ENCODE results near the gene PCBP1.
"Not testable (repeated sequence)": the region's sequence is repeated elsewhere in the genome, so short reads cannot be mapped to it uniquely, and the experiment has no call there.

Gene PCBP1

DNA sequence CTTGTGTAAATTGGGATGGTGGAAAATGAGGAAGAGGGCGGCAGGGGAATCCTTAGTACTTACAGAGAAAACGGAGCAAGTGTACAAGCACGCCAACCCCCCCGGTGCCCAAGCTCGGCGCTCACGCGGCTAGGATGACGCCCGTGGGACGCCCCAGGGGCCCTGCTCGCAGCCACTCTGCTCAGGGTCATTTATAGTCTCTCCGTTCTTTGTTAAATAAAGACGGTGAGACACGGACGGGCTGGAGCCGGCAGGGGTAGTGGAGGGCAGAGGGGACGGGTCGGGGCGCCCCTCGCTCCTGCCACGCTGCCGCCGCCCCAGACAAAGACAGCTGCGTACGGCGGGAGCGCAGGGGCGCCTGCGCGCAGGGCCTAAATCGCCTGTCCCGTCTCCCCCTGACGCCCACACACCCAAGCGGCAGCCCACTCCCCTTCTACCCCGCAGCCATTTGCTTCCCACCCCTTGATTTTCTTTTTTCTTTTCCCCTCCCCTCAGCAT is 37.8 kb downstream of the PCBP1 start:
- DNase-seq (ENCODE audit: low spot score) = peak; percentile 77

GRCh38 chr2:70125498-70125898 is 38.2 kb downstream of the PCBP1 start:
- DNase-seq (ENCODE audit: low spot score) = no peak

DNA sequence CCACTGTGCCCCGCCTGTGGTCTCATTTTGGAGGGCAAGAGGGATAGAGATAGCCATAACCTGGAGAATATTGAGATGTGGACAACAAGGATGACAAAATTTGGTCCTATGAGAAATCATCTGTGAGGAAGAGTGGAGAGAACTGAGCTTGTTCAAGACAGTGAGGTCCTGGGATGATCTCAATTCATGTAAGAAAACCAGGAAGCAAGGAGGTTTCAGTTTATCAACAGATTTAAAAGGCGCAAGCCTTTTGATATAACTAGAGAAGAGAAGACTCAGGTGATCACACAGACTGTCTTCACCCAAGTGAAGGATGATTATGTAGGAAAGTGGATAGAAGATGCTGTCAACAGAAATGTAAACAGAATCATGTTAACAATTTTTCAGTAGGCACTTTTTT is 39.1 kb downstream of the PCBP1 start:
- no peak for DNase-seq (ENCODE audit: low spot score)

DNA sequence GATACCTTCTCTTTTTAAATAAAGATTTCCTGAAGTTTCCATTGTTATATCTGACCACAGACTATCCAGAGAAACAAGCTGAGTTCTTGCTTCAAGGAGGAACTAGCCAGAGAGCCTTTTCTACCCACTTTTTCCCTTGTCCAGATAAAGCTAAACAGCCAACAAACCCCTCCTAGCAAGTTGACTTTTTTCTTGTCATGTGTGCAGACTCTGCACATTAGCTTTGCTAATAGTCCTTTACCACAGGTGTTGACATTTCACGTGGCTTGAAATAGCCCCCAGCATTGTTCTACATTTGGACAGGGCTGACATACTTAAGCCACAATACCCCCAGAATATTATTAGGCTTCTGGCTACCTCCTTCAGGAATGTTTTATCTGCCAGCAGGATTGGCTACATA is 40.7 kb downstream of the PCBP1 start:
- no peak for DNase-seq (ENCODE audit: low spot score)

DNA sequence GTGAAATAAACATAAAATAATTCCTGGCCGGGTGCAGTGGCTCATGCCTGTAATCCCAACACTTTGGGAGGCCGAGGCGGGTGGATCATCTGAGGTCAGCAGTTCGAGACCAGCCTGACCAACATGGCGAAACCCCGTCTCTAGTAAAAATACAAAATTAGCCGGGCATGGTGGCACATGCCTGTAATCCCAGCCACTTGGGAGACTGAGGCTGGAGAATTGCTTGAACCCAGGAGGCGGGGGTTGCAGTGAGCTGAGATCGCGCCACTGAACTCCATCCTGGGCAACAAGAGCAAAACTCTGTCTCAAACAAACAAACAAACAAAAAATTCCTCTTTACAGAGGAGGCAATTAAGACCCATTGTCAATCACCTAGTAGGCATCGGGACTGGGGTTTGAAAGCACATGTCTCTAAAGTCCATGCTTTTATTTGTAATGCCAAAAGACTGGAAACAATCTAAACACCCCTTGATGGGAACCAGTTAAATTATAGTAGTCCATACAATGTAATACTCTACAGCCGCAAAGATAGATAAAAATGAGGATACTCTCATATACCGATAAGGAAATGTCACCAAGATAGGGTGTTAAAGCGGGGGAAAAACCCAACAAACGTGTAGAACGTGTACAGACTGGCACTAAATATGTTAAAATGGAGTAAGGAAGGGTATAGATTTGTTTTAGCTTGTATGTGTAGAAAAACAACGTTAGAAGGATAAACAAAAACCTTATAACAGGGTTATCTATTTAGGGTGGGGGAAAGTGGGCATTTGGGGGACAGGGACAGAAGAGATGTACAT is 44.3 kb downstream of the PCBP1 start:
- DNase-seq (ENCODE audit: low spot score) = not testable (repeated sequence)

DNA sequence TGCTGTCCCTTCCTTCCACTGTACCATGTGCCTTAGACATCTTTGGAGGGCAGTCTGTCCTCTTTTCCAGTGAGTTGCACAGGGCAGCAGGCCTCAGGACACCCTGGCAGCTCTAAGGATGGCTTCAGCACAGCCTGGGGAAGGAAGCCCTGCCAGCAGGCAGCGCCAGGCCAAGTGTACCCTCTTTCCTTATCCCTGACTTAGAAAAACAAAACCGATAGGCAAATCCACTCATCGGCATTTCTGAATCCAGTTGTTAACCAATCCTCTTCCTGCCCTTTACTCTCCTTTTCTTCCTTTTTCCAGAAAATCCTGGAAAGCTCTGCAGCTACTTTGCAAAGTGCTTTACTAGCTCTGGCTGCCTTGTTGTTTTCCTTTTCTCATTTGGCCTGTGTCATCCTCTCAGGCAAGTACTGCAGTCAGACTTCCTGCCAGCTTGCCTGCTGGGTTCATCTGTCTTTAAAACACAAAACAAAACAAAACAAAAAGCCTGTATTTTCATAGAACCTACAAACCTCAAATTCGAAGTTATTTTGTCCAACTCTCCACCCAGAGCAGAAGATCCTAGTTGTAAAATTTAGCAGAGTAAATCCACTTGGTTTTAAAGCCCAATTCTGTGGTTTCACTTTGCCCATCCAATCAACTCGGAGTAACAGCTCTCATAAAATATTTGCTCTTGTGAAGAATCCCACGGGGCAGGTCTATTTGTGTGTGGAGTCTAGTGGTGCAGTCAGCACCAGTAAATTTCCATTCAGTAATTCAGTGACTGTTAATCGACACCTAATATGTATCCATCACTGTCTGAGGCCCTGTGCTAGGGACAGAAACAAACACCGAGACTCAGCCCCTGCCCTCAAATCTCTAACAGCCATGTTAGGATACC is 45.2 kb downstream of the PCBP1 start:
- peak; percentile 78 for DNase-seq (ENCODE audit: low spot score)

DNA sequence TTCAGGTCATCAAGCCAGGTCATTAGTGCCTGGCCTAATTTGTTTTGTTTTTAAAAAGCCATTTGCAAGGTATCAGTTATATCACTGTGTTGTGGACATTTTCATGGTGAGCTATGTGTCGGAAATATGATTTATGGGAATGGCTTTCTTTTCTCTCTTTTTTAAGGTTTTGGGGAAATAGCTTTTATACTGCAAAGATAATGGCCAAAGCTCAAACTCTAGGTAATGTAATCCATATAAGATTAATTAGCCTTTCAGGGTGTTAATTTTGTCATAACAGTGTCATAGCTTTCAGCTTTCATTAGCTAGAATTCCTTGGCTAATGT is 45.8 kb downstream of the PCBP1 start:
- DNase-seq (ENCODE audit: low spot score) = no peak

GRCh38 chr2:70133491-70134322 is 46.4 kb downstream of the PCBP1 start:
- DNase-seq (ENCODE audit: low spot score) = no peak

GRCh38 chr2:70134323-70134983 is 47.2 kb downstream of the PCBP1 start:
- not testable (repeated sequence) for DNase-seq (ENCODE audit: low spot score)
